Naive B cell (primary cell): Measurements from ENCODE around the gene DNM3. TPM values are rescaled to one million over a fixed set of nuclear protein-coding genes. Genes with fewer than 3 reads are reported as not detected.

Source experiments
- ATAC-seq, 2 donors: fragments of 150-1000 bp; cut with Tn5 transposase; 2 replicates each; pipeline ENCODE4 v1.10.0; 2021; ENCODE audit warnings: low read depth in 2 of 2, mild to moderate bottlenecking in 2 of 2, moderate library complexity in 2 of 2
- DNase-seq: peaks from one replicate; pipeline ENCODE4 v3.0.0; 2022
- H3K27ac Mint-ChIP-seq, 6 donors: one replicate each; pipeline ENCODE4 v1.8.0; 2020 to 2022; ENCODE audit warnings: mild to moderate bottlenecking in 6 of 6, mixed read lengths in 6 of 6, moderate library complexity in 5 of 6, inconsistent platforms in 2 of 6
- H3K27me3 Mint-ChIP-seq, 3 donors: one replicate each; pipeline ENCODE4 v1.8.0; 2021 to 2022; ENCODE audit warnings: mixed read lengths in 3 of 3, mild to moderate bottlenecking in 1 of 3
- H3K36me3 Mint-ChIP-seq, 2 donors: one replicate each; pipeline ENCODE4 v1.8.0; 2020 to 2022; ENCODE audit warnings: mixed read lengths in 2 of 2, inconsistent platforms in 1 of 2, mild to moderate bottlenecking in 1 of 2
- H3K4me1 Mint-ChIP-seq, 3 donors: one replicate each; pipeline ENCODE4 v1.8.0; 2020 to 2022; ENCODE audit warnings: mixed read lengths in 3 of 3, inconsistent platforms in 1 of 3, mild to moderate bottlenecking in 1 of 3, moderate library complexity in 1 of 3
- H3K4me3 Mint-ChIP-seq, 8 donors: one replicate each; pipeline ENCODE4 v1.8.0; 2020 to 2022; ENCODE audit warnings: mild to moderate bottlenecking in 8 of 8, mixed read lengths in 8 of 8, moderate library complexity in 8 of 8, inconsistent platforms in 2 of 8
- H3K9me3 Mint-ChIP-seq, 7 donors: one replicate each; pipeline ENCODE4 v1.8.0; 2020 to 2022; ENCODE audit warnings: mixed read lengths in 7 of 7, mild to moderate bottlenecking in 5 of 7, inconsistent platforms in 2 of 7, moderate library complexity in 1 of 7
- polyA plus RNA-seq, 6 donors: library from polyadenylated mRNA; unstranded; fragments of 300-500 nt; fragmentation: Illumina TruSeq; gene quantifications; one replicate each; pipeline ENCODE4 v1.2.3, GENCODE V29; 2021; ENCODE audit warnings: low read depth in 6 of 6

Gene DNM3
- polyA plus RNA-seq, 6 donors from 2014 or later: 0.32 to 6.6 (median 0.57) TPM

DNA sequence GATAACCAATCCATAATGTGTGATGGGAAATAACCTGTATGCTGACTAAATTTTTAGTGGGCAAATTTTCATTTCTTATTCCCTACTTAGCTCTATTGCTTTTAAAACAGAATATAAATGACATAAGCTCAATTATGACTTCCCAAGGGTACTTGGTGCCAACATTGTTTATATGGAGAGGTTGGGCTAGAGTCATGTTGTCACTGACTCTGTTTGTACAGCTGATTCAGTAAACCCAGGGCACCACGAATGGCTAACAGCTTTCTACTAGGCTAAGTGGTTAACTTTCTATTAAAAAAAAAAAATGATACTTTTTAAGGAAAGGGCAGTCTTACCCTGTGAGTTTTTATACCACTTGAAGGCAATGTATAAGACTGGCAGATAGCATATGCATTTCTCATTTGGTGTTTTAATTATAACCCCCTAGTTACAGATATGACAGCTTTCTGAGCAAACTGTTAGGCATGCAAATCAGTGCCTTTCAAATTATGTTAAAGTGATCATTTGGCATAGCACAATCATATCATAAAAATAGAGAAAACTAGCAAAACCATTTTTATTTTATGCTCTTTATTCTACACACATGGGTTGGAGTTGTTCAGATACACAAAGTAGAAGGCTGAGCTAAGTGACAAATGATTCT, 147.1 kb downstream of the DNM3 start:
- H3K27me3 Mint-ChIP-seq: peaks cover 0 to 8% (median 7%) of the 10 kb centered on the region in 3 donors
- no peak overlapping the region for H3K4me3 Mint-ChIP-seq
- peaks cover 0 to 5% of the 10 kb centered on the region in 2 donors for H3K36me3 Mint-ChIP-seq
- no peaks in the 10 kb centered on the region for H3K9me3 Mint-ChIP-seq
- DNase-seq: no peak
- no peak for ATAC-seq
- H3K4me1 Mint-ChIP-seq: peaks cover 0 to 2% (median 0%) of the 10 kb centered on the region in 3 donors
- H3K27ac Mint-ChIP-seq: no peak overlapping the region

DNA sequence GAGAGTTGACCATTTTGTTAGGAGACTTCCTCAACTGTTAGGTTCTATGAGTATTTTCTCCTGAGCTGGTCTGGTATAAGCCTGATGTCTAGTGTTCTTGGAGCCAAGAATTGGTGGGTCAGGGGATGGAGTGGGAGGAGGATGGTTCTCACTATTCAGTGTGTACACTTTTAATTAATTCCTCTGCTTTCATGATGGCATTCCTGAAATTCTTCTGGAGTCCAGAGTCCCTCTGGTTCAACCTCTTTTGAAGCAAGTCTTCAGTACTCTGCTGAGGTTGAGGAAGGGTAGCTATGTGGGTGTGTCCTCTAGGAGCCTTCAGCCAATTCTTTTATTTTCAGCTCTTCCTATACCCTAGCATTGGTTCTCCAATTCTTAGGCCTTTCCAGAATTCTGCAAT, 149.1 kb downstream of the DNM3 start:
- Mint-ChIP-seq H3K36me3 (peaks cover 0 to 5% of the 10 kb centered on the region in 2 donors), H3K9me3 (no peaks in the 10 kb centered on the region), H3K4me1 (no peaks in the 10 kb centered on the region), H3K27ac (peak overlapping the region in 1 of 6 donors; percentile 11), H3K4me3 (no peak overlapping the region), H3K27me3 (no peaks in the 10 kb centered on the region)
- no peak for DNase-seq
- ATAC-seq: no peak

DNA sequence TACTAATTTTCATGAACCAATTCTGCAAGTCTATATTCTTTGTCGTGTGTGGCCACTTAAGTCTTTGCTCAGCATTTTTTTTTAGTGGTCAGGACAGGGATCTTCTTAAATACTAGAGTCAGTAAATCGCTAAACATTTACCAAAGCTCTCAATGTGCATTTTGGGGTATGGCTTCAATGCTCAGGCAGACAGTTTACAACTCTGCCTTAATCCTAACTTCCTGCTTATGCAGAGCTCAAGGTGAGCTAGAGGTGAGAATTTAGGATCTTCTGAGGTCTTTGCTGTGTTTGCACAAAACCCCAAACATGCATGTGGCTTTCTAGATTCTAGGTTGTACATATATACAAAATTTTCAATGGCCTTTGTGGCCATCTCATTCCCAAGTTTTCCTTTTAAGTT, 153.0 kb downstream of the DNM3 start:
- H3K4me1 Mint-ChIP-seq: no peaks in the 10 kb centered on the region
- DNase-seq (no peak), ATAC-seq (no peak)
- H3K4me3 Mint-ChIP-seq: no peak overlapping the region
- no peak overlapping the region for H3K27ac Mint-ChIP-seq
- H3K9me3 Mint-ChIP-seq: no peaks in the 10 kb centered on the region
- H3K36me3 Mint-ChIP-seq: no peaks in the 10 kb centered on the region
- H3K27me3 Mint-ChIP-seq: no peaks in the 10 kb centered on the region

DNA sequence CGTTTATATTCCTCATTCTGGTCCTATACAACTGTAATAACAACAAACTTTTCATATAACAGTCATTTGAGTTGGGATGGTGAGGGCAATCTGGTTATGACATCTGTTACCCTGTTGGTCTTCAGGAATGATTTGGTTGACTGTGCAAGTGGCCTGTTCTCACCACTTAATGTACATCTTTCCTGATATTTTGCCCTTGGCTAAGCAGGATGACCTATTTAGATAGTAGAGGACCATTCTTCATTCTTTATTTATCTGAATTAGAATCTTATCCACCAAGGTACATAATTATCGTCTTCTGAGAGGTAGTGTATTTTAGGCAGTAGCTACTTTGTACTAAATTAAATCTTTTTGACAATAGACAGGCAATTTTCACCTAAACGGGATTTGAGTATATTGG, 154.3 kb downstream of the DNM3 start:
- no peaks in the 10 kb centered on the region for H3K4me1 Mint-ChIP-seq
- H3K27me3 Mint-ChIP-seq: no peaks in the 10 kb centered on the region
- H3K4me3 Mint-ChIP-seq: no peak overlapping the region
- ATAC-seq: no peak
- H3K9me3 Mint-ChIP-seq: no peaks in the 10 kb centered on the region
- H3K36me3 Mint-ChIP-seq: no peaks in the 10 kb centered on the region
- H3K27ac Mint-ChIP-seq: no peak overlapping the region
- no peak for DNase-seq

DNA sequence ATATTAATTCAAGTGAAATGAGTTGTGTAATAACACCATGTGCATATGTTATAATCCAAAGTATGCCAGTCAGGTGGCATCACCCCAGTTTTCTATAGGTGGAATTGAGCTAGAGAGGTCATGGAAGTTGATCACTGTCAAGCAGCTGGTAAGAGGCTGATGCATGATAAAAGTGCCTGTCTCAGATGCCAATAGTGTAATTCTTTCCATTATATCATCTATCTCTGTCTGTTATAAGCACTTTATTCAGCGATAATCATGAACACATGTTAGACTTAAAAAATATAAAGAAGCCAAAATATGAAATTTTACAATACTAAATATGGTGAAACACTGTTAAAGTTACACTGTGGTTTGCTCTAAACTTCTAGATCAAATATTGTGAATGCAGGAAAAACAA, 156.6 kb downstream of the DNM3 start:
- Mint-ChIP-seq H3K27ac (no peak overlapping the region), H3K36me3 (no peaks in the 10 kb centered on the region), H3K4me3 (no peak overlapping the region), H3K4me1 (no peaks in the 10 kb centered on the region), H3K9me3 (no peaks in the 10 kb centered on the region), H3K27me3 (no peaks in the 10 kb centered on the region)
- DNase-seq (no peak), ATAC-seq (no peak)

DNA sequence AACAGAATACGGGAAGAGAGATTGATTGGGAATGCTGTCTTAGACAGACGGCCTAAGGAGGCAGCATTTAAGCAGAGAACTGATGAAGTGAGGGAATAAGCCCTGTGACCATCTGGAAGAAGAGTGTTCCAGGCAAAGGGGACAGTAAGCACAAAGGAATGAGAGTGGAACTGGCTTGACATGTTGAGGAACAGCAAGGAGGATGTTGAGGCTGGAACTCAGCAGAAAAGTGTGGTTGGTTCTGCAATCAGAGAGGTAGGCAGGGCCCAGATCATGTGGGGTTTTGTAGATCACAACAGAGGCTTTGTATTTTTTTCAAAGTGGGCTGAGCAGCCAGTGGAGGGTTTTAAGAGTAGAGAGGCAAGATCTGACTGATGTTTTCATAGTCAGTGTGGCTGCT, 157.4 kb downstream of the DNM3 start:
- H3K36me3 Mint-ChIP-seq: no peaks in the 10 kb centered on the region
- H3K27me3 Mint-ChIP-seq: no peaks in the 10 kb centered on the region
- no peak for DNase-seq
- H3K4me3 Mint-ChIP-seq: no peak overlapping the region
- H3K9me3 Mint-ChIP-seq: no peaks in the 10 kb centered on the region
- no peaks in the 10 kb centered on the region for H3K4me1 Mint-ChIP-seq
- no peak overlapping the region for H3K27ac Mint-ChIP-seq
- no peak for ATAC-seq

DNA sequence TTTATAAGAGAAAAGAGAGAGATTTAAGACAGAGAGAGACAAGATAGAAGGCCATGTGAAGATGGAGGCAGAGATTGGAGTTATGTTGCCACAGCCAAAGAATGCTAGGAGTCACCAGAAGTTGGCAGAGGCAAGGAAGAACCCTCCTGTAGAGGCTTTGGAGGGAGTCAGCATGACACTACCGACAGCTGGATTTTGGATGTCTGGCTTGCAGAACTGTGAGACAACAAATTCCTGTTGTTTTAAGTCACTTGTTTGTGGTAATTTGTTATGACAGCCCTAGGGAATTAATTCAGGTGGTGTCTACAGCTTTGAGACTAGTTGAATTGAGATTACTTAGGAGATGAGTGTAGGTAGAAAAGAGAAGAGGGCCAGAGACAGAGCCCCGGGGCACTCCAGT, 158.5 kb downstream of the DNM3 start:
- Mint-ChIP-seq H3K4me1 (no peaks in the 10 kb centered on the region), H3K4me3 (no peak overlapping the region), H3K36me3 (no peaks in the 10 kb centered on the region), H3K9me3 (no peaks in the 10 kb centered on the region), H3K27ac (no peak overlapping the region), H3K27me3 (no peaks in the 10 kb centered on the region)
- ATAC-seq (no peak), DNase-seq (no peak)

DNA sequence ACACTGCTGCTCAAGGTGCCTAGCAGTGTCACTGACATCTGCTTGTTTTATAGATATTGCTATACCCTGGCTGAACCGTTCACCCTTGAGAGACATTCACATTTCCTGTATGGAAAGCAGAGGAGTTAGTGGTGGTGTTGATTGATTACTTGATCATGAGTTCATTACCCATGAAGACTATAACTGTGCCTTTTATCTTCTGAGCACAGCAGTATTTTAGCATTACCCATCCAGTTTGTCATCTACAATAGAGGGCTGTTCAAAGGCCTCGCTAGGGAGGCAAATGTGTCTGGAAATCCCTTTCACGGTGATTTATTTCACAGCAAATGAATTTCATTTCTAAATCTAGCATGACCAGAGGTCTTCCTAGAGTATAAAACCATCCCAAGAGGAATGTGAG, 160.0 kb downstream of the DNM3 start:
- ATAC-seq: no peak
- Mint-ChIP-seq H3K27me3 (no peaks in the 10 kb centered on the region), H3K9me3 (no peaks in the 10 kb centered on the region), H3K27ac (no peak overlapping the region), H3K4me1 (no peaks in the 10 kb centered on the region), H3K36me3 (no peaks in the 10 kb centered on the region), H3K4me3 (no peak overlapping the region)
- DNase-seq: no peak

DNA sequence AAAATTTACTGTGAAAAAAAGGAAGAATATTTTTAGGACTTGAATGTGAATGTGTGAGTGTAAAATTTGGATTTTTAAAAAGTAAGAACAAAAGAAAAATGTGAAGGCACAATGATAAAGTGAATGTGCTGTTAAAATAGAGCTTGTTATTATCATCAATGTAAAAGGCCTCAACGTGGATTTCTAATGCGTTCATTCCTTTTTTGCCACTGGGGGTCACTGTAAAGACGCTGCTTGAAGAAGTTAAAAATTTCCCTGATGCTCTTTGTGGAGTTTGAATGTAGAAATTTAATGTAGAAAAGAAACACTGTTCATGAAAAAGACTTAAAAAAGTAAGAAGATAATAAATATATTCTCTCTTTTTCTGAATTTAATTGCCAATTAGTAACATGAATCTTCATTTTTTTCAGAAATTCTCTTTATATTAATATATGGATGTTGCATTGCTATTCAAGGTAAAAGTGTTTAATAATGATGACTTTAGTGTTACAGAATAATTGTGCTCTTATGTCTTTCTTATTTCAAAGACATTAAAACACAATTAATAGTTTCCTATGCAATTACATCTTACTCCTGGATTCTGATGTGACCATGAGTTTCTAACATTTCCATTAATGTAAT, 161.5 kb downstream of the DNM3 start:
- Mint-ChIP-seq H3K27ac (no peak overlapping the region), H3K9me3 (no peaks in the 10 kb centered on the region), H3K27me3 (no peaks in the 10 kb centered on the region), H3K4me3 (no peak overlapping the region), H3K36me3 (no peaks in the 10 kb centered on the region), H3K4me1 (no peaks in the 10 kb centered on the region)
- peak in 1 of 2 donors; percentile 49 for ATAC-seq
- DNase-seq: peak; percentile 31

DNA sequence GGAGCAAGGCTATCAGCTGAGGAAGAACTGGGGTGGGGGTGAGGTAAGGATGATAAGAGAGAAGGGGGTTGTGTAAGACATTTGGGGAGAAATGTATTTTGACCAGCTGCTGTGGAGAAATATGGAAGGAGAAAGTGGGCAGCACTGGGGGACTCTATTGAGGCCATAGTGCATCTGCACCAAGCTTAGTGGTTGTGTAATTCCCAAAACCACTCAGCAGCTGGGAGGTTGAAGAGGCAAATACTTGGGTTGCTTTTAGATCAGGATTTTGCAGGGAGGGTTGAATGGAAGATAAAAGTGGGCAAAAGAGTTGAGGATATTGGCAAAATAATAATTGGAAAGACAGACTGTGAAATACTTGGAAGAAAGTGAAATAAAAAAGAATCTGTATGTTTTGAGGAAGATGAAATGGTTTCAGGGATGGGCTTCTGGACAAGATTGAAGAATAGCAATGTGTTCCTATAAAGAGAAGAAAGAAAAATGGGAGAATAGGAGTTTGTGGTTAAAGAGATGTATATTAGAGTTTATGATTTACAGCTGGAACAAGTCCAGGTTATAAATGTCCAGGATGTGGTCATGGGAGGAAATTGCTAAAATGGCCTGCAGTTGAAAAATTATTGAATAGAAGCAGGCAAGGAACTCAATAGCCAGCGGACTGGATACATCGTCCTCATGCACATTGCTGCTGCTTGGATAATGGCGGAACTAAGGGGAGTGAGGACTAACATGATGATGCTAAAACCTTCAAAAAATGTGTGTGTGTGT, 162.7 kb downstream of the DNM3 start:
- H3K4me3 Mint-ChIP-seq: no peak overlapping the region
- ATAC-seq (no peak), DNase-seq (no peak)
- peak overlapping the region in 2 of 6 donors; percentile 15 to 87 for H3K27ac Mint-ChIP-seq
- no peaks in the 10 kb centered on the region for H3K36me3 Mint-ChIP-seq
- no peaks in the 10 kb centered on the region for H3K4me1 Mint-ChIP-seq
- no peaks in the 10 kb centered on the region for H3K9me3 Mint-ChIP-seq
- H3K27me3 Mint-ChIP-seq: no peaks in the 10 kb centered on the region

DNA sequence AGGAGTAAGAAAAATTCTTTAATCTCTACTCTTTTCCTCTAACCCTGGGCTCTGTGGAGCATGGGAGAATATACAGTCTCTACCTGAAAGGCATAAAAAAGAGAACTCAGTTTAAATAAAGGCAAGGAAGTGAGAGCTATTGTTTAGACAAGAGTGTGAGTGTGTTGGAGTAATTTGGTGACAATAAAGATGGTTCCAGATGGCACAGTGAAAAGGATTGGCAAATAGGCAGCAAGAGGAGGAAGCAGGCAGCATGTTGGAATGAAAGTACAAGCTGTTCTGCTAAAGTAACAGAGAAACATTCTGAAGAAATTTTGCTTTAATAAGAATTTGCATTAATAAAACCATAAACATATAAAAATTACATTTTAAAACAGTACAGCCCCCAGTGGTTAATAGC, 163.4 kb downstream of the DNM3 start:
- no peak overlapping the region for H3K4me3 Mint-ChIP-seq

DNA sequence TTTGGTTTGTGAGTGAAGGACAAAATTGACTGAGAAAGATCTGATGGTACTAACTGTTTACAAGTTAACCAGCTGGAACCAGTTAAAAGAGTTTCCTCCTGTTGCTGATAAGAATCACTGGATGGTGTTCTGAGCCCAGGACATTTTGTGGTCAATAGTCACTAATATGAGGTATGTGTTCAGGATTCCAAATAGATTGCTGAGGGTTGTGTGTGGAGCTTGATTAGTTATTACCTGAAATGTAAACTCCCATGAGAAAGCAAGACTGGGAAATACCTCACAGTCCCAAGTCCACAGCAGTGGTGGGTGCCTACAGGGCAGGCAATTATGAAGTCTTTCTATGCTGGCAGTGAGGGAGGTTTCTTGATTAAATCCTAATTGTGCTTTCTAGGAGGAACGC, 164.6 kb downstream of the DNM3 start:
- peaks cover 0 to 8% of the 10 kb centered on the region in 2 donors for H3K36me3 Mint-ChIP-seq
- H3K4me1 Mint-ChIP-seq: no peaks in the 10 kb centered on the region
- H3K27ac Mint-ChIP-seq: peak overlapping the region in 1 of 6 donors; percentile 23
- no peaks in the 10 kb centered on the region for H3K27me3 Mint-ChIP-seq
- no peak for DNase-seq
- peaks cover 0 to 12% (median 7%) of the 10 kb centered on the region in 7 donors for H3K9me3 Mint-ChIP-seq
- no peak overlapping the region for H3K4me3 Mint-ChIP-seq
- no peak for ATAC-seq

More for the DNA sequence above, 163.4 kb downstream of the DNM3 start:
- Mint-ChIP-seq H3K4me1 (no peaks in the 10 kb centered on the region), H3K27me3 (no peaks in the 10 kb centered on the region), H3K27ac (peak overlapping the region in 1 of 6 donors; percentile 1), H3K36me3 (no peaks in the 10 kb centered on the region), H3K9me3 (peaks cover 0 to under 1% (median 0%) of the 10 kb centered on the region in 7 donors)
- no peak for DNase-seq
- ATAC-seq: no peak

DNA sequence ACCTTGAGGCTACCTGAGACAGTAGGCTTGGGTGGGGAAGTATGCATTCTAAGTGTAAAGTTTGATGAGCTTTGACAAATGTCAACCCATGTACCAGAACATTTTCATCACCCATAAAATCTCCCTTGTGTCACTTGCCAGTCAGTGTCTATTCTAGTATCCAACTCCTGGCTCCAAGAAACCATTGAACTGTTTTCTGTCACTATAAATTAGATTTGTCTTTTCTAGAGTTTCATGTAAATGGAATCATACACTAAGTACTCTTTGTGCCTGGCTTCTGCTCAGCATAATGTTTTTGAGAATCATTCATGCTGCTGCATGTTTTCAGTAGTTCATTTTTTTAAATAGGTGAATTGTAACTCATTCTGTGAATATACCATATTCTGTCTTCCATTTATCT, 165.4 kb downstream of the DNM3 start:
- no peak overlapping the region for H3K27ac Mint-ChIP-seq
- peaks cover 0 to 8% of the 10 kb centered on the region in 2 donors for H3K36me3 Mint-ChIP-seq
- no peak for ATAC-seq
- no peak for DNase-seq
- peaks cover 0 to under 1% (median 0%) of the 10 kb centered on the region in 3 donors for H3K27me3 Mint-ChIP-seq
- H3K4me1 Mint-ChIP-seq: no peaks in the 10 kb centered on the region
- H3K9me3 Mint-ChIP-seq: peaks cover 0 to 19% (median 10%) of the 10 kb centered on the region in 7 donors
- H3K4me3 Mint-ChIP-seq: no peak overlapping the region
